Large intestine (tissue), 3 donors: ENCODE measurements around the gene SLC5A11. TPM values are rescaled to one million over a fixed set of nuclear protein-coding genes. Genes with fewer than 3 reads are reported as not detected.
"Not testable (repeated sequence)": the region's sequence is repeated elsewhere in the genome, so short reads cannot be mapped to it uniquely, and the experiment has no call there.

Experiments
- DNase-seq, 2 donors: peaks; one replicate each; pipeline versions ENCODE4 v3.0.0 to v3.0.0-alpha.2; 2013
- H3K27ac ChIP-seq: one replicate; pipeline ENCODE4 v1.5.1; 2013; ENCODE audit warnings: low read length
- H3K27me3 ChIP-seq: 2 replicates; pipeline ENCODE4 v1.6.1; 2013; ENCODE audit warnings: low read length; ENCODE audit not compliant: control insufficient read depth, insufficient read depth
- H3K36me3 ChIP-seq: 2 replicates; pipeline ENCODE4 v1.6.1; 2013; ENCODE audit warnings: low read length; ENCODE audit not compliant: control insufficient read depth, insufficient read depth
- H3K4me1 ChIP-seq: one replicate; pipeline ENCODE4 v1.6.1; 2013; ENCODE audit warnings: low read length; ENCODE audit not compliant: control insufficient read depth, insufficient read depth
- H3K4me3 ChIP-seq: one replicate; pipeline ENCODE4 v1.5.1; 2013; ENCODE audit warnings: low read length
- H3K9me3 ChIP-seq: one replicate; pipeline ENCODE4 v1.6.1; 2013; ENCODE audit warnings: mild to moderate bottlenecking, low read depth, low read length, moderate library complexity; ENCODE audit not compliant: control insufficient read depth
- WGBS: methylation state at CpG from one replicate; pipeline ENCODE4 v1.1.5; 2013; ENCODE audit warnings: low lambda C conversion rate; ENCODE audit not compliant: insufficient coverage; 5-methylcytosine and 5-hydroxymethylcytosine counted together
- polyA plus RNA-seq: library from polyadenylated mRNA; unstranded; fragments of 120-200 nt; gene quantifications from one replicate; pipeline ENCODE4 v1.2.1, GENCODE V29; 2013

Gene SLC5A11
- polyA plus RNA-seq, 1 donor, result 10.0 TPM

DNA sequence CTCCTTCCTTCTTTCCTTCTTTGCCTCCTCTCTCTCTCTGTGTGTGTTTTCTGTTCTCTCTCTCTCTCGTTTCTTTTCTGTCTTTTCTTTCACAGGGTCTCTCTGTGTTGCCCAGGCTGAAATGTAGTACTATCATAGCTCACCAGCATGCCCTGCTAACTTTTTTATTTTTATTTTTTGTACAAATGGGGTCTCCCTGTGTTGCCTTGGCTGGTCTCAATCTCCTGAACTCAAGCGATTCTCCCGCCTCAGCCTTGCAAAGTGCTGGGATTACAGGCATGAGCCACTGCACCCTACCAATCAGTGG is 1.5 kb downstream of the SLC5A11 start:
- no peaks in the 10 kb centered on the region for H3K27me3 ChIP-seq
- peaks cover under 1% of the 10 kb centered on the region for H3K36me3 ChIP-seq
- no peak for DNase-seq
- peak overlapping the region; percentile 84 for H3K27ac ChIP-seq
- H3K9me3 ChIP-seq, result no peaks in the 10 kb centered on the region
- H3K4me1 ChIP-seq, result peaks cover 38% of the 10 kb centered on the region
- 75% methylated on average over 1 of the region's 3 CpGs for WGBS
- H3K4me3 ChIP-seq, result no peak overlapping the region

DNA sequence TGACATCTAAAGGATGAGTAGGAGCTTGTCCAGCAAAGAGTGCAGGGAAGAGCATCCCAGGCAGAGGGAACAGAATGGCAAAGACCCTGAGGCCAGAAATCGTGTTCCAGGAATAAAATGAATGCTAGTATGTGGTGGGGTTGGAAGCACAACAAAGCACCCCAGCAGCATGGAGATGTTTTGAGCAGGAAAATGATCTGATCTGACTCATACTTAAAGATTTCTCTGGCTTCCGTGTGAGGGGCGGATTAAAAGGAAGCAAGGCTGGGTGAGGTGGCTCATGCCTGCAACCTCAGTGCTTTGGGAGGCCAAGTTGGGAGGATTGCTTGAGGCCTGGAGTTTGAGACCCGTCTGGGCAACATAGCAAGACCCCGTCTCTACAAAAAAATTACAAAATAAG is 2.3 kb downstream of the SLC5A11 start:
- Histone ChIP-seq H3K36me3 (peaks cover 2% of the 10 kb centered on the region), H3K4me3 (no peak overlapping the region), H3K27me3 (no peaks in the 10 kb centered on the region), H3K4me1 (peaks cover 38% of the 10 kb centered on the region), H3K27ac (peak overlapping the region; percentile 84), H3K9me3 (no peaks in the 10 kb centered on the region)
- DNase-seq, result no peak
- no CpG with 5 or more reads among the region's 5 CpGs for WGBS

DNA sequence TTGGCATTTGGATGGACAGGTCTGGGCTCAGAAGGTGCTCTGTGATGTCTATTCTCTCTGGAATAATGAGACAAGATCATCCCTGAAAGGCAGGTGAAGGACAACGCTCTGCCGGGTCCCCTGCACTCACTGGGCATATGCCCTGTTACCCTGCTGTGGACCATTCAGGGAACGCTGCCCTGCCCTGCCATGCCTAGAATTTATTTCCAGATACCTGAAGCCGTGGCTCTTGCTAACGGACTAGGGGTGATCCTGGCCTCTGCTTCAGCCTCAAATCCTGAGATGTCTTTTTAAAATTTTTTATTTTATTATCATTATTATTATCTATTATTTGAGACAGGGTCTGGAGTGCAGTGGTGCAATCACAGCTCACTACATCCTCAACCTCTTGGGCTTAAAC is 3.9 kb downstream of the SLC5A11 start:
- no CpG with 5 or more reads among the region's 5 CpGs for WGBS
- H3K27me3 ChIP-seq, result no peaks in the 10 kb centered on the region

DNA sequence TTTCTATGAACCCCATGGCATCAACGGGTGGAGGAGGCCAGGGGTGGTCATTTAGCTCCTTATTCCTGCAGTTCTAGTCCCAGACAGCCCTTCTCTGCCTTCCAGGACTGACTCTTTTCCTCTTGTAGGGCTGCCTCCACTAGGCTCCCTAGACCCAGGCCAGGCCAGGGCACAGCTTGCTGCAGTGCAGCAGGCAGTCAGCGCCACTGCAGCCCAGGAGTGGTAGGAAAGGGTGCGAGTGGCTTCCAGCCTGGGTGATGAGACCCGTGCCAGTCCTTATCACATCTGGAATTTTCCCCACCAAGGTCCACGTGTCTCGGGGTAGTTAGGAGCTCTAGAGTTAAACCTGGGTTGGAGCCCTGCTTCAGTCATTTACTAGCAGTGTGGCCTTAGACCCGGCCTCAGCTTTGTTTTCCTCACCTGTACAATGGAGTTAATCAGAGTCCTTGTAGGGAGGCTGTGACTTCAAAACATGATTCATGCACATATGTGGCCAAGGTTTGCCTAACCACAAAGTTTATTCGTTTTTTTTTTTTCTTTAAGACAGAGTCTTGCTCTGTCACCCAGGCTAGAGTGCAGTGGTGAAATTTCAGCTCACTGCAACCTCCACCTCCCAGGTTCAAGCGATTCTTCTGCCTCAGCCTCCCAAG is 4.7 kb downstream of the SLC5A11 start:
- no peaks in the 10 kb centered on the region for H3K9me3 ChIP-seq
- H3K4me3 ChIP-seq, result no peak overlapping the region
- H3K4me1 ChIP-seq, result peaks cover 28% of the 10 kb centered on the region
- peaks cover 2% of the 10 kb centered on the region for H3K36me3 ChIP-seq
- no peak for DNase-seq
- WGBS, result no CpG with 5 or more reads among the region's 9 CpGs
- no peaks in the 10 kb centered on the region for H3K27me3 ChIP-seq
- no peak overlapping the region for H3K27ac ChIP-seq

More for the DNA sequence above, 3.9 kb downstream of the SLC5A11 start:
- no peak for DNase-seq
- no peak overlapping the region for H3K4me3 ChIP-seq
- no peaks in the 10 kb centered on the region for H3K9me3 ChIP-seq
- H3K4me1 ChIP-seq, result peaks cover 36% of the 10 kb centered on the region
- H3K27ac ChIP-seq, result no peak overlapping the region
- H3K36me3 ChIP-seq, result peaks cover 2% of the 10 kb centered on the region

DNA sequence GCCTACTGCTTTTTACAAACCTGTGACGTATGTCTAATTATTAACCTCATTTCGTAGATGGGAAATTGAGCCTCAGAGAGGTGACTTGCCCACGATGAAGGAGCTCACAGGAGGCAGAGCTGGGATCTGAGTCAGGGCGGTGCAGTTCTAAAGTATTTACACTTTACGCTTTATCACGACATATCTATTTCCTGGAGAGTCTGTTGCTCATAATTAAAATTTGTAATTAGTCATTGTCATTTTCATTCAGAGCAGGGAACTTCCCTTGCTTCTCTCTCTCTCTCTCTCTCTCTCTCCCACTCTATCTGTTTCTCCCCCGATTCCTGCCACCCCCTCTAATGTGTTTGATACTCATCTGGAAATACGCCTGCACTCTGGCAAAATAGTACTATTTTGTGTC is 5.9 kb downstream of the SLC5A11 start:
- no CpG with 5 or more reads among the region's 8 CpGs for WGBS
- Histone ChIP-seq H3K36me3 (peaks cover 2% of the 10 kb centered on the region), H3K27ac (no peak overlapping the region), H3K4me1 (peaks cover 22% of the 10 kb centered on the region), H3K9me3 (no peaks in the 10 kb centered on the region), H3K4me3 (no peak overlapping the region), H3K27me3 (no peaks in the 10 kb centered on the region)
- DNase-seq, result peak; percentile 23 to 50

- Histone ChIP-seq H3K4me3 (no peak overlapping the region), H3K4me1 (peaks cover 18% of the 10 kb centered on the region), H3K27ac (no peak overlapping the region), H3K9me3 (no peaks in the 10 kb centered on the region), H3K27me3 (no peaks in the 10 kb centered on the region), H3K36me3 (peaks cover 2% of the 10 kb centered on the region)
- no peak for DNase-seq
- WGBS, result 86% methylated on average over 1 of the region's 8 CpGs
Observed at GRCh38 chr16:24852281-24852721, 6.5 kb downstream of the SLC5A11 start.

- no peak for DNase-seq
- Histone ChIP-seq H3K27ac (no peak overlapping the region), H3K36me3 (peaks cover 2% of the 10 kb centered on the region), H3K9me3 (no peaks in the 10 kb centered on the region), H3K27me3 (no peaks in the 10 kb centered on the region), H3K4me3 (no peak overlapping the region), H3K4me1 (peaks cover 12% of the 10 kb centered on the region)
- no CpG with 5 or more reads among the region's 8 CpGs for WGBS
Observed at GRCh38 chr16:24853169-24853824, 7.5 kb downstream of the SLC5A11 start.

DNA sequence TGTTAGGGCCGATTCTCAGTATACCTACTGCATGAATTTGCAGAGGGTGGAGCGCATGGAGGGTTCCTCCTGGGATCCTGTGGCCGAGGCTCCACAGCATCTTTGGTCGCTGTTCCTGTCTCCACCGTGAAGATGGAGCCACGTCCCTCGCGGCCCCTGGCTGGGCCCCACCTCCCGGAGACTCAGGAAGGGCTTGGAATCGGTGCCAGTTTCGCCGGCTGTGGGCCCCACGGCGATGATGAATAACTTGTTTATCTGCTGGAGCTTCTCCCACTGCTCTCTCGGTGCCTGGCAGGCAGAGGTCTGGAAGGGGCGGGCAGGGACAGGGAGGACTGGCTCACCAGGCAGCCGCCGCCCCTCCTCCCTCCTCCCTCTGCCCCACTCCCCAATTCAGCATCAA is 8.1 kb downstream of the SLC5A11 start:
- Histone ChIP-seq H3K27me3 (no peaks in the 10 kb centered on the region), H3K27ac (no peak overlapping the region), H3K36me3 (peaks cover 2% of the 10 kb centered on the region), H3K9me3 (no peaks in the 10 kb centered on the region), H3K4me3 (no peak overlapping the region), H3K4me1 (peaks cover 15% of the 10 kb centered on the region)
- no CpG with 5 or more reads among the region's 18 CpGs for WGBS
- DNase-seq, result peak; percentile 29 to 61

DNA sequence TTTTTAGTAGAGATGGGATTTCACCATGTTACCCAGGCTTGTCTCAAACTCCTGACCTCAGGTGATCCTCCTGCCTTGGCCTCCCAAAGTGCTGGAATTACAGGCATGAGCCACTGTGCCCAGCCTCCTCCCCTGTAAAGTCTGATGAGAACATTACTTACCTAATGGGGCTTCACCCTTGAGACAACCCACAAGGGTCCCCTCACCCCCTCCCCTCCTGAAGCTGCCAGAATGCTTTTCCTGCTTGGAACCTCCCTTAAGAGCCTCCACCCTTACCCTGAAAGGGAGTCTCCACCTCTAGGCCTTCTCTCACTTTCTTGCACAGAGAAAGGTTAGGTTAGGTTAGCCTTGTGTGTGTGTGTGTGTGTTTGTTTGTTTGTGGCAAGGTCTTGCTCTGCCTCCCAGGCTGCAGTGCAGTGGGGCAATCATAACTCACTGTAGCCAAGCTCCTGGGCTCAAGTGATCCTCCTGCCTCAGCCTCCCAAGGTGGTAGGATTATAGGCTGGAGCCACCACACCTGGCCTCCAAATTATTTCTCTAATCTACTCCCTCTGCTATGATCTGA is 8.9 kb downstream of the SLC5A11 start:
- H3K27ac ChIP-seq, result no peak overlapping the region
- peaks cover 2% of the 10 kb centered on the region for H3K36me3 ChIP-seq
- no peaks in the 10 kb centered on the region for H3K27me3 ChIP-seq
- no peaks in the 10 kb centered on the region for H3K9me3 ChIP-seq
- peaks cover 22% of the 10 kb centered on the region for H3K4me1 ChIP-seq
- no peak overlapping the region for H3K4me3 ChIP-seq
- no peak for DNase-seq

DNA sequence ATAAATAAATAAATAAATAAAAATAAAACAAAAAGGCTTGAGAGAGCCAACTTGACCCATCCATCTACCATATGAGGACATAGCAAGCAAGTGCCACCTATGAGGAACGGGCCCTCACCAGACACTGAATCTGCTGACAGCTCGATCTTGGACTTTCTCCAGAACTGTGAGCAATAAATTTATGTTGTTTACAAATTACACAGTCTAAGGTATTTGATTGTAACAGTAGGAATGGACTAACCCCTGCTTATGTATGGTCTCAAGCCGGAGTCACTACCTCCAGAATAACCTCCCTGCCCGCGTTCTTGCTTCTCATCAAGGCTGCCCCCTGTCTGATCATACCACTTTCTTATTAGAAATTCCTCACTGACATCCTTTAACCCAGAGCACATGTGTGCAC is 9.9 kb downstream of the SLC5A11 start:
- Histone ChIP-seq H3K27me3 (no peaks in the 10 kb centered on the region), H3K27ac (no peak overlapping the region), H3K4me3 (no peak overlapping the region), H3K9me3 (no peaks in the 10 kb centered on the region), H3K36me3 (peaks cover 2% of the 10 kb centered on the region), H3K4me1 (peaks cover 22% of the 10 kb centered on the region)
- peak in 1 of 2 donors; percentile 31 for DNase-seq
- no CpG with 5 or more reads among the region's 5 CpGs for WGBS

DNA sequence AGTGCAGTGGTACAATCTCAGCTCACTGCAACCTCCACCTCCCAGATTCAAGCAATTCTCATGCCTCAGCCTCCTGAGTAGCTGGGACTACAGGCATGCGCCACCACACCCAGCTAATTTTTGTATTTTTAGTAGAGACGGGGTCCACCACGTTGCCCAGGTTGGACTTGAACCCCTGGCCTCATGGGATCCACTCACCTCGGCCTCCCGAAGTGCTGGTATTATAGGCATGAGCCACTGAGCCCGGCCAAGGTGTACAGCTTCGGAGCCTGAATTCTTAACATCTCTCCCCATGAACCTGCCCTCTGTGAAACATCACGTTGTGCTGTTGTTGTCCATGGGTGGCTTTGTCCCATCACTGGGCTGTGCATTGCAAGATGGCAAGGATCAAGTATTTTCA is 11.1 kb downstream of the SLC5A11 start:
- H3K4me3 ChIP-seq, H3K36me3 ChIP-seq, H3K27me3 ChIP-seq, H3K9me3 ChIP-seq, H3K27ac ChIP-seq, DNase-seq: not testable (repeated sequence)
- WGBS, result no CpG with 5 or more reads among the region's 8 CpGs
- peaks cover 22% of the 10 kb centered on the region for H3K4me1 ChIP-seq
